ENCODE results near the gene ZNF787.
A peak's percentile ranks its signal among the peaks of the same experiment; 100 is the strongest.

ZNF787 gene

GRCh38 chr19:56144831-56145230 lies 23.7 kb upstream of the ZNF787 start:
- DNase-seq (ENCODE audit: low read depth in 4 of 4, low spot score in 1 of 4) = no peak

DNA sequence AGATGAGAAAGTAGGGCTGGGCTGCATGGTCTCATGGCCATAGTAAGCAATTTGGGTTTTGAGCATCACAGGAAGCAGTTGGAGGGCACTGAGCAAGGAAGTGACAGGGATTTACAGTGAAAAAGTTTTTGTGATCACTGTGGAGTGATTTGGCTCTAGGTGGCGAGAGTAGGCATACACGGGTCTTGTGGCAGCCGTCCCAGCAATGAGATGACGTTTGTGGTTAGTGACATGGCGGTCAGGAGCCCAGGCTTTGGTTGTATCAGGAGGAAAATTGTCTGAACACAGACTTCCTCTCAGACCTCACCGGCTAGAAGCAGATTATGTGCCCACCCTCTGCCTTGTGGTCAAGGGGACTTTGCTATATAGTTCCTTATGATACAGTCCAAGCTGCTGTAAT lies 23.3 kb upstream of the ZNF787 start:
- no peak for DNase-seq (ENCODE audit: low read depth in 4 of 4, low spot score in 1 of 4)

DNA sequence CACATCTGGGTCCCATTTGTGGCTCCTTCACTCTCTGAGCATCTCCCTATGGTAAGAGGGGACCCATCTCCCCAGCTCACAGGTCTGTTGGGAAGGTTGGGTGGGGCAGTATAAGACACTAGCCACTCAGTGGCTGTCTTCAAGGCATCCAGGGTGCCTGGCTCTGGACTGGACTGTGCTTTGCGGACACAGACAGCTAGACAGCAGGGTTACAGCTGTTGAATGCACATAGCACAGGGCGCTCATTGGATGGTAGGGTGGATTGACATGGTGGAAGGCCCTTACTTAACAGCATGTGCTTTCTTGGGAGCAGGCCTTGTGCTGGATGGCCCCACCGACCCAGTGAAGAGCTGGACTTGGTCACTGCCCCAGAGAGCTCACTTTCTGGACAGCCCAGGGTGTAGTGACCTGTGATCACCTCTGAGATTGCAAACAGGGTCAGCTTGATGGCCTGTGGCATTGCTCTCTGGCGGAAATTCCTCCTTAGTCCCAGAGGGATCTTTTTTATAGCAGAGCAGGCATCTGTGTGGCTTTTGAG lies 21.9 kb upstream of the ZNF787 start:
- DNase-seq (ENCODE audit: low read depth in 4 of 4, low spot score in 1 of 4) = no peak

GRCh38 chr19:56142087-56142787 lies 21.1 kb upstream of the ZNF787 start:
- DNase-seq (ENCODE audit: low read depth in 4 of 4, low spot score in 1 of 4) = no peak

GRCh38 chr19:56141417-56141993 lies 20.4 kb upstream of the ZNF787 start:
- no peak for DNase-seq (ENCODE audit: low read depth in 4 of 4, low spot score in 1 of 4)

GRCh38 chr19:56140583-56141416 lies 19.7 kb upstream of the ZNF787 start, which contains the start of gene ZNF444:
Gene ZNF444, plus strand, starts transcription at chr19:56141287. Its CDS starts 5,625 bp downstream, at chr19:56146912.
- peak; percentile 95 to 99 (median 96) for DNase-seq (ENCODE audit: low read depth in 4 of 4, low spot score in 1 of 4)

DNA sequence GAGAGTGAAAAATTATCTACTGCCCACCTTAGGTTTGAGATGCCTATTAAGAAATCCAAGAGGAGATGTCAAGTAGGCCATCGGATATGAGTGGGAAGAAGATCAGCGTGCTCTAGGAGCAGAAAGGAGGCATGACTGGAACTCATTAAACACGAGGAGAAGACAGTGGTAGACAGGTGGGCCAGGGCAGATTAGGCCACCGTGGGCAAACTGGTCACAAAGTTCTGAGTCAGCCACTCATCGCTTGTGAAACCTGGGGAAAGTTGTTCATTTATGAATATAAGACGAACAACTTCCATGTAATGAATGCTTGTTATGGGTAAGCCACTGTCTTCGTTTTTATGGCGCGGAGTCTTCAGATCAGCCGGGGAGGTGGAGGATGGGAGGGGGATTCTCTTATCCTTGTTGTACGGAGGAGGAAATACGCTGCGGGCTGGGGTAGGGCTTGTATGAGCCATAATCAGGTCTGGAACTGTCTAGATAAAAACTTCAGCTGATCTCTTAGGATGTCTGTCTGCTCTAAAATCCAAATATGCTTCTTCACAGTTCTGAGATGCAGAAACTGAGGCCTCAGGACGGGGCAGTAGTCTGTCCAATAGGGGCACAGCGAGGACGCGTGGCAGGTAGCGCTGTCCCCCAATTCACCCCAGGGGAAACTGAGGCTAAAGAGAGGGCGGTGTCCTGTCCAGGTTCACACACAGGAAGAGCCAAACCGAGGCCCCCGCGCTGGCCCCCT lies 18.9 kb upstream of the ZNF787 start:
- no peak for DNase-seq (ENCODE audit: low read depth in 4 of 4, low spot score in 1 of 4)

GRCh38 chr19:56138069-56138468 lies 17.0 kb upstream of the ZNF787 start:
- no peak for DNase-seq (ENCODE audit: low read depth in 4 of 4, low spot score in 1 of 4)

DNA sequence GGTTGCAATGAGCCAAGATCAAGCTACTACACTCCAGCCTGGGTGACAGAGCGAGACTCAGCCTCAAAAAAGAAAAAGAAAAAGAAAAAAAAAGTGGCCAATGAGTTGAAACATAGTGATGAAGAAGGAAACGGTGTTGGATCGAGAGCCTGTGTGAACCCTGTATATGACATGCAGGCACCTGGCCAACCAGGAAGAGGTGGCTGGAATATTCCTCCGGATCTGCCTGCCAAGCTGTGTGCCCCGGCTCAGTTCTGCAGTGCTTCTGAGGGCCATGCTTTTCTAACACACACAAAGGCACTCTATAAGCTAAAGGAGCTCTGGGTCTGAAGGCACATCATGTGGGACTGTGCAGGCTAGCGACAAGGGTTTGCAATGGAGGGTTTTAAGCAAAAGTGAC lies 16.3 kb upstream of the ZNF787 start:
- no peak for DNase-seq (ENCODE audit: low read depth in 4 of 4, low spot score in 1 of 4)

GRCh38 chr19:56136362-56136761 lies 15.3 kb upstream of the ZNF787 start:
- no peak for DNase-seq (ENCODE audit: low read depth in 4 of 4, low spot score in 1 of 4)

- no peak for DNase-seq (ENCODE audit: low read depth in 4 of 4, low spot score in 1 of 4)
These were observed 13.5 kb upstream of the ZNF787 start for GRCh38 chr19:56134654-56134921.

DNA sequence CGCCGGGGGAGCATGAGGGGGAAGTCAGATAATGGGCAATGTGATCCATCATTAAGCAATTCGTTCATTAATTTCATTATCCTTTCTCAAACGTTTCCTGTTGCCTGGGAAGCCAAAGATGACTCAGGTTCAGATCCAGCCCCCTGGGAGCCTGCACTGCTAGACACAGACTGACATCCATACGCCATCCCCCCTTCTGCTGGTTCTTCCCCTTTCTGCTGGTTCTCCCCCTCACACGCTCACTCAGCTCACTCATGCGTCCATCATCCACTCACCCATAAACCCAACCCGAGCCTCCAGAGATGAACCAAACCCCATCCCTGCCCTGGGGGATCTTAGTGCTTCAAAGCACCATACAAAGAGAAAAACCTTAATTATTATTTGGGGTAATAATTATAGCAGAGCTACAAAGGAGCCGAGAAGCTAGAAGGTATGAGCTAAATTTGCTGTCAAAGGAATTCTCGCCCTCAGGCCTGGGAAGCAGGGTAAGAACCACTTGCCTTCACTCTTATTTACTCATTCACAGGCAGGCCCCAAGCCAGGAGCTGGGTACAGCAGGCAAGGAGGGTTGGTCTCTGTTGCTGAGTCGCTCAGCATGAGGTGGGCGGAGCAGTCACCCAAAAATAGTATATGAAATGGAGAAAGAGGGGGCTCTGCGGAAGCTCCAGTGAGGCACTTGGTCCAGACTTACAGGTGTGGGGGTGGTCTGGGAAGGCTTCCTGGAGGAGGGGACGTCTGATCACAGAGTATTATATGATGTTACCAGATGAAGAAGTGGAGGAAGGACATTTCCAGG lies 13.0 kb upstream of the ZNF787 start:
- no peak for DNase-seq (ENCODE audit: low read depth in 4 of 4, low spot score in 1 of 4)

GRCh38 chr19:56132316-56132822 lies 11.3 kb upstream of the ZNF787 start:
- DNase-seq (ENCODE audit: low read depth in 4 of 4, low spot score in 1 of 4) = no peak

GRCh38 chr19:56131651-56132050 lies 10.6 kb upstream of the ZNF787 start:
- DNase-seq (ENCODE audit: low read depth in 4 of 4, low spot score in 1 of 4) = no peak

- no peak for DNase-seq (ENCODE audit: low read depth in 4 of 4, low spot score in 1 of 4)
These were observed 8.9 kb upstream of the ZNF787 start for GRCh38 chr19:56130006-56130405.

DNA sequence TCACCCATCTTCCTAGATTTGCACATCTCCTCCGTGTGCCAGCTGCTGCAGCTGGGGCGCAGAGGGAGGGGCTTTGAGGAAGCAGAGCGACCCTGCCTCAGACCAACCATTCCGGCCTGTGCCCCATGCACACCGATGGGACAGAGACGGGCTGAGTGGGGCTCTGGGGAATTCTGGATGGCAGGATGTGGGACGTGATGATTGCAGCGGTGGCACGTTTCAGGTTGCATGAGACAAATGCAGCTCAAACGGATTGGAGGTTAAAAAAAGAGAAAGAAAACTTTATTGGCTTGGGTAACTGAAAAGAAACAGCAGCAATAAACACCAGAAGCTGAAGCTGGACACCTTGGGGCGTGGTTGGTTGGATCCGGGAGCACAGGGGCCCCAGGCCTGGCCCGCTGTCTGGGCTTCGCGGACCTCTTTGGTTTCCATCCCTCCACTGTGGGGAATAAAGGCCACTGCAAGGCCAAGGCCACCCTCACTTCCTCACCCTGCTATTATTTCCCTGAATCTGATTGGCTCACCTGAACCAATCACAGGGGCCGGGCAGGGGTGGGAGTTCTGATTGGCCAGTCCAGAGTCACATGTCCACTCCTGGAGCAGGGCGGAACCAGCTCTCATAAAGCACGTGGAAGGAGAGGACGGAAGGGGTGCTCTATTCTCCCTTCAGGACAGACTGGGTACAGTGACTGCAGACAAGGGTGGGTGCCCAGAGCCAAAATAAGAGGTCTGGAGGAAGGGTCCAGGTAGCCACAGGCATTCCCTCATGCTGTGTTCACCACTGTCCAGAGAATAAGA lies 6.1 kb upstream of the ZNF787 start:
- DNase-seq (ENCODE audit: low read depth in 4 of 4, low spot score in 1 of 4) = no peak

GRCh38 chr19:56125806-56126590 lies 4.9 kb upstream of the ZNF787 start:
- DNase-seq (ENCODE audit: low read depth in 4 of 4, low spot score in 1 of 4) = no peak

GRCh38 chr19:56124578-56124977 lies 3.5 kb upstream of the ZNF787 start:
- no peak for DNase-seq (ENCODE audit: low read depth in 4 of 4, low spot score in 1 of 4)

Measured in stimulated activated CD4-positive, alpha-beta T cell treated with anti-CD3 and anti-CD28 coated beads, Interleukin-1b, Interleukin-23, amount 100 ng/mL, for 24 hours (primary cell).